Measurements from ENCODE around the gene ABL2.

The ABL2 gene

GRCh38 chr1:179195376-179195775 lies 34.1 kb downstream of the ABL2 start:
- no peaks in the 10 kb centered on the region for H3K27me3 ChIP-seq (ENCODE audit: control insufficient read depth in 1 of 2, insufficient read depth in 2 of 2, low read length in 2 of 2)
- no peak overlapping the region for H3K9ac ChIP-seq (ENCODE audit: low read depth in 1 of 2, low read length in 2 of 2)
- H3K4me3 ChIP-seq (ENCODE audit: low read depth in 1 of 2, low read length in 2 of 2) = no peak overlapping the region

GRCh38 chr1:179194068-179194537 lies 35.4 kb downstream of the ABL2 start:
- Histone ChIP-seq H3K4me1 (ENCODE audit: control insufficient read depth in 1 of 2, insufficient read depth in 2 of 2, low read length in 2 of 2) (no peaks in the 10 kb centered on the region), H3K36me3 (ENCODE audit: control insufficient read depth in 1 of 2, insufficient read depth in 2 of 2, low read length in 2 of 2) (no peaks in the 10 kb centered on the region), H3K9me3 (ENCODE audit: control insufficient read depth in 1 of 2, low read length in 2 of 2) (no peaks in the 10 kb centered on the region), H3K27me3 (ENCODE audit: control insufficient read depth in 1 of 2, insufficient read depth in 2 of 2, low read length in 2 of 2) (no peaks in the 10 kb centered on the region), H3K9ac (ENCODE audit: low read depth in 1 of 2, low read length in 2 of 2) (no peak overlapping the region), H3K27ac (ENCODE audit: low read depth, low read length) (no peak overlapping the region), H3K4me3 (ENCODE audit: low read depth in 1 of 2, low read length in 2 of 2) (no peak overlapping the region)

More at GRCh38 chr1:179195376-179195775, 34.1 kb downstream of the ABL2 start:
- Histone ChIP-seq H3K4me1 (ENCODE audit: control insufficient read depth in 1 of 2, insufficient read depth in 2 of 2, low read length in 2 of 2) (peaks cover 0 to 3% of the 10 kb centered on the region in 2 donors), H3K9me3 (ENCODE audit: control insufficient read depth in 1 of 2, low read length in 2 of 2) (no peaks in the 10 kb centered on the region), H3K36me3 (ENCODE audit: control insufficient read depth in 1 of 2, insufficient read depth in 2 of 2, low read length in 2 of 2) (no peaks in the 10 kb centered on the region), H3K27ac (ENCODE audit: low read depth, low read length) (no peak overlapping the region)

DNA sequence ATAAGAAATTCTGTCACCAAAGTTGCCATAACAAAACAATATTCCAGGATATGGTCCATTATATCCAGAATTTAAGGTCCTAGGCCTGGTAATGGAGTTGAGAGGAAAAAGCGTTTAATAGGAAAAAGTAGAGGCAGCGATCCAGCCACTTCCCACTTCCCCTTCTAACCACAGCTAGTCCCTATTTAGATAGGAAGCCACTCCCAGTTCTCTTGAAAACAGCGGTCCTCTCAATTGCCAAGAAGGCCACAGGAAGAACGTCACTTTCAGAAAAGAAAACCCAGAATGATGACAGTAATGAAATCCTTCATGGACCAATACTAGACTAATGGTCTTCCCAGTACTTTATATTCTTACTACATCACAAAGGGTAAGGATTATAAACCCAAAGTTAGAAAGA lies 38.6 kb downstream of the ABL2 start:
- Histone ChIP-seq H3K36me3 (ENCODE audit: control insufficient read depth in 1 of 2, insufficient read depth in 2 of 2, low read length in 2 of 2) (no peaks in the 10 kb centered on the region), H3K27ac (ENCODE audit: low read depth, low read length) (no peak overlapping the region), H3K4me1 (ENCODE audit: control insufficient read depth in 1 of 2, insufficient read depth in 2 of 2, low read length in 2 of 2) (peaks cover 0 to 12% of the 10 kb centered on the region in 2 donors), H3K9me3 (ENCODE audit: control insufficient read depth in 1 of 2, low read length in 2 of 2) (no peaks in the 10 kb centered on the region), H3K9ac (ENCODE audit: low read depth in 1 of 2, low read length in 2 of 2) (no peak overlapping the region), H3K4me3 (ENCODE audit: low read depth in 1 of 2, low read length in 2 of 2) (no peak overlapping the region), H3K27me3 (ENCODE audit: control insufficient read depth in 1 of 2, insufficient read depth in 2 of 2, low read length in 2 of 2) (no peaks in the 10 kb centered on the region)

- H3K4me3 ChIP-seq (ENCODE audit: low read depth in 1 of 2, low read length in 2 of 2) = no peak overlapping the region
- H3K27ac ChIP-seq (ENCODE audit: low read depth, low read length) = no peak overlapping the region
- no peaks in the 10 kb centered on the region for H3K27me3 ChIP-seq (ENCODE audit: control insufficient read depth in 1 of 2, insufficient read depth in 2 of 2, low read length in 2 of 2)
- no peaks in the 10 kb centered on the region for H3K36me3 ChIP-seq (ENCODE audit: control insufficient read depth in 1 of 2, insufficient read depth in 2 of 2, low read length in 2 of 2)
- no peaks in the 10 kb centered on the region for H3K9me3 ChIP-seq (ENCODE audit: control insufficient read depth in 1 of 2, low read length in 2 of 2)
- H3K9ac ChIP-seq (ENCODE audit: low read depth in 1 of 2, low read length in 2 of 2) = no peak overlapping the region
- H3K4me1 ChIP-seq (ENCODE audit: control insufficient read depth in 1 of 2, insufficient read depth in 2 of 2, low read length in 2 of 2) = peaks cover 0 to 12% of the 10 kb centered on the region in 2 donors
Measured at GRCh38 chr1:179187735-179188471, 41.6 kb downstream of the ABL2 start.

DNA sequence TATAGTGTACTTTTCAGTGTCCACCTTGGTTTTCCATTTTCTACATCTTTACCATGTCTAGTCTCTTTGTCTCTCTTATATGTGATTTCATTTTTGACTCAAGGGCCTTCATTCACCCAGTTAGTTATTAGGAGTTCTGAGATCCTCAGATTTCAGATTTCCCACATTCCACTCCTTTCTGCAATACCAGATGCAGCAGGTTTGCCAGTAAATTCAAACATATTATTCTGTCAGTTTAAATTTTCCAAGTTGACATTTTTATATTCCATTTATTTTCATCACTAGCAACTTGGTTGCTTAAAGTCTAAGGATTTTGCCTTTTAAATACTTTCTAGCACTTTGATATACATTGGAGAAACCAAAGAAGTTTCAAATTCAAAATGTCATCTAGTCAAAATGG lies 42.4 kb downstream of the ABL2 start:
- Histone ChIP-seq H3K9me3 (ENCODE audit: control insufficient read depth in 1 of 2, low read length in 2 of 2) (no peaks in the 10 kb centered on the region), H3K4me1 (ENCODE audit: control insufficient read depth in 1 of 2, insufficient read depth in 2 of 2, low read length in 2 of 2) (peaks cover 0 to 12% of the 10 kb centered on the region in 2 donors), H3K4me3 (ENCODE audit: low read depth in 1 of 2, low read length in 2 of 2) (no peak overlapping the region), H3K27ac (ENCODE audit: low read depth, low read length) (no peak overlapping the region), H3K27me3 (ENCODE audit: control insufficient read depth in 1 of 2, insufficient read depth in 2 of 2, low read length in 2 of 2) (no peaks in the 10 kb centered on the region), H3K36me3 (ENCODE audit: control insufficient read depth in 1 of 2, insufficient read depth in 2 of 2, low read length in 2 of 2) (no peaks in the 10 kb centered on the region), H3K9ac (ENCODE audit: low read depth in 1 of 2, low read length in 2 of 2) (no peak overlapping the region)

DNA sequence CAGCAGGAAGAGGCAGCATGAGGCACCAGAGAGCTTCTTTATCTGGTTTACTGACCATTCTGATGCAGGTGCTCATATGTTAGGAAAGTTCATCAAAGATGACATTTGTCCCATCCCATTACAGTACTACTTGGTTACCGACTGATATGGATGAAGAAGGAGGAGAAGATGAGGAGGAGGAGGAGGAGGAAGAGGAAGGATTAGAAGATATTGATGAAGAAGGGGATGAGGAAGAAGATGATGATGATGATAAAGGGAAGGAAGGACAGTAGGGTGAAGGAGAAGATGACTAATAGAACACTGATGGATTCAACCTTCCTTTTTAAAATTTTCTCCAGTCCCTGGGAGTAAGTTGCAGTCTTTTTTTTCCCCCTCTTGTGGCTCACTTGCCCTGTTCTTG lies 45.1 kb downstream of the ABL2 start:
- H3K4me3 ChIP-seq (ENCODE audit: low read depth in 1 of 2, low read length in 2 of 2) = no peak overlapping the region
- H3K9me3 ChIP-seq (ENCODE audit: control insufficient read depth in 1 of 2, low read length in 2 of 2) = no peaks in the 10 kb centered on the region
- H3K4me1 ChIP-seq (ENCODE audit: control insufficient read depth in 1 of 2, insufficient read depth in 2 of 2, low read length in 2 of 2) = peaks cover 0 to 12% of the 10 kb centered on the region in 2 donors
- H3K27me3 ChIP-seq (ENCODE audit: control insufficient read depth in 1 of 2, insufficient read depth in 2 of 2, low read length in 2 of 2) = no peaks in the 10 kb centered on the region
- no peaks in the 10 kb centered on the region for H3K36me3 ChIP-seq (ENCODE audit: control insufficient read depth in 1 of 2, insufficient read depth in 2 of 2, low read length in 2 of 2)
- no peak overlapping the region for H3K9ac ChIP-seq (ENCODE audit: low read depth in 1 of 2, low read length in 2 of 2)
- H3K27ac ChIP-seq (ENCODE audit: low read depth, low read length) = no peak overlapping the region

DNA sequence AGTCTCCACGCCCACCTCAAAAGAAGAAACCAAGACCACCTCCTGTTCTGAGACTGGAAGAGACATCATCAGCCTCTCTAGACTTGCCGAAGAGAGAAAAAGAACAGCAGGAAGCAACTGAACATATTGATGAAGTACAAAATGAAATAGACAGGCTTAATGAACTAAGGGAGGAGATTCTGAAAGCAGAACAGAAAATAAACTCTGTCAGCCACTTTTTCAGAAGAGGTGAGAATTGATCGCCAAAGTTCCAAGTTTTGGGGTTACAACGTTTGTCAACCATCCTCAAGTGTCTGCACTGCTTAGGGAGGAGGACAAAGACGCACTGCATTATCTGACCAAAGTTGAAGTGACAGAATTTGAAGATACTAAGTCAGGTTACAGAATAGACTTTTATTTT lies 45.6 kb downstream of the ABL2 start:
- peaks cover 0 to 12% of the 10 kb centered on the region in 2 donors for H3K4me1 ChIP-seq (ENCODE audit: control insufficient read depth in 1 of 2, insufficient read depth in 2 of 2, low read length in 2 of 2)
- H3K27me3 ChIP-seq (ENCODE audit: control insufficient read depth in 1 of 2, insufficient read depth in 2 of 2, low read length in 2 of 2) = no peaks in the 10 kb centered on the region
- no peak overlapping the region for H3K27ac ChIP-seq (ENCODE audit: low read depth, low read length)
- no peak overlapping the region for H3K9ac ChIP-seq (ENCODE audit: low read depth in 1 of 2, low read length in 2 of 2)
- H3K4me3 ChIP-seq (ENCODE audit: low read depth in 1 of 2, low read length in 2 of 2) = no peak overlapping the region
- no peaks in the 10 kb centered on the region for H3K36me3 ChIP-seq (ENCODE audit: control insufficient read depth in 1 of 2, insufficient read depth in 2 of 2, low read length in 2 of 2)
- no peaks in the 10 kb centered on the region for H3K9me3 ChIP-seq (ENCODE audit: control insufficient read depth in 1 of 2, low read length in 2 of 2)

GRCh38 chr1:179178950-179179349 lies 50.5 kb downstream of the ABL2 start:
- Histone ChIP-seq H3K9me3 (ENCODE audit: control insufficient read depth in 1 of 2, low read length in 2 of 2) (no peaks in the 10 kb centered on the region), H3K4me1 (ENCODE audit: control insufficient read depth in 1 of 2, insufficient read depth in 2 of 2, low read length in 2 of 2) (no peaks in the 10 kb centered on the region), H3K36me3 (ENCODE audit: control insufficient read depth in 1 of 2, insufficient read depth in 2 of 2, low read length in 2 of 2) (no peaks in the 10 kb centered on the region), H3K27ac (ENCODE audit: low read depth, low read length) (no peak overlapping the region), H3K27me3 (ENCODE audit: control insufficient read depth in 1 of 2, insufficient read depth in 2 of 2, low read length in 2 of 2) (no peaks in the 10 kb centered on the region), H3K4me3 (ENCODE audit: low read depth in 1 of 2, low read length in 2 of 2) (no peak overlapping the region), H3K9ac (ENCODE audit: low read depth in 1 of 2, low read length in 2 of 2) (no peak overlapping the region)

- no peaks in the 10 kb centered on the region for H3K9me3 ChIP-seq (ENCODE audit: control insufficient read depth in 1 of 2, low read length in 2 of 2)
- no peaks in the 10 kb centered on the region for H3K27me3 ChIP-seq (ENCODE audit: control insufficient read depth in 1 of 2, insufficient read depth in 2 of 2, low read length in 2 of 2)
- H3K4me3 ChIP-seq (ENCODE audit: low read depth in 1 of 2, low read length in 2 of 2) = no peak overlapping the region
- no peak overlapping the region for H3K27ac ChIP-seq (ENCODE audit: low read depth, low read length)
- no peaks in the 10 kb centered on the region for H3K4me1 ChIP-seq (ENCODE audit: control insufficient read depth in 1 of 2, insufficient read depth in 2 of 2, low read length in 2 of 2)
- no peaks in the 10 kb centered on the region for H3K36me3 ChIP-seq (ENCODE audit: control insufficient read depth in 1 of 2, insufficient read depth in 2 of 2, low read length in 2 of 2)
- no peak overlapping the region for H3K9ac ChIP-seq (ENCODE audit: low read depth in 1 of 2, low read length in 2 of 2)
Measured at GRCh38 chr1:179178183-179178582, 51.3 kb downstream of the ABL2 start.

DNA sequence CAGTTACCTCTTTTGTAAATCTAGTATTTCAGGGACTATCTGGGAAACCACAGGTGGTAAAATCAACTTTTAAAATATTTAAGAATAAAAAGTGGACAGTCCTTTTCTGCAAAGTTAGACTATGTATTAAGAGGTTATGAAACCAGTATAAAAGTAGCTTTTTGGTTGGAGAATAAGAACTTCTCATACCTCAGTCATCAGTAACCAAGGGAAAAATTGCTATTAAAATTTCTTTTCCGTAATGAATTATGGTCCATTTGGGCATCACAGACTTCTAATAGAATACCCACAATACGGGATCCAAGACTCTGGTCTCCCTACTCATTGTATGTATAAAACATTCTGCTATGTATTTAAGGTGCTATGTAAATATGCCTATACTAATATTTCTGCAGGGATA lies 51.9 kb downstream of the ABL2 start:
- Histone ChIP-seq H3K27me3 (ENCODE audit: control insufficient read depth in 1 of 2, insufficient read depth in 2 of 2, low read length in 2 of 2) (no peaks in the 10 kb centered on the region), H3K4me1 (ENCODE audit: control insufficient read depth in 1 of 2, insufficient read depth in 2 of 2, low read length in 2 of 2) (no peaks in the 10 kb centered on the region), H3K36me3 (ENCODE audit: control insufficient read depth in 1 of 2, insufficient read depth in 2 of 2, low read length in 2 of 2) (no peaks in the 10 kb centered on the region), H3K4me3 (ENCODE audit: low read depth in 1 of 2, low read length in 2 of 2) (no peak overlapping the region), H3K27ac (ENCODE audit: low read depth, low read length) (no peak overlapping the region), H3K9ac (ENCODE audit: low read depth in 1 of 2, low read length in 2 of 2) (no peak overlapping the region), H3K9me3 (ENCODE audit: control insufficient read depth in 1 of 2, low read length in 2 of 2) (no peaks in the 10 kb centered on the region)
